Naive B cell (primary cell): ENCODE measurements around the gene MEMO1. TPM values are rescaled to one million over a fixed set of nuclear protein-coding genes. Genes with fewer than 3 reads are reported as not detected.

Source experiments
- ATAC-seq, 2 donors: fragments of 150-1000 bp; cut with Tn5 transposase; 2 replicates each; pipeline ENCODE4 v1.10.0; 2021; ENCODE audit warnings: low read depth in 2 of 2, mild to moderate bottlenecking in 2 of 2, moderate library complexity in 2 of 2
- DNase-seq: peaks from one replicate; pipeline ENCODE4 v3.0.0; 2022
- H3K27ac Mint-ChIP-seq, 6 donors: one replicate each; pipeline ENCODE4 v1.8.0; 2020 to 2022; ENCODE audit warnings: mild to moderate bottlenecking in 6 of 6, mixed read lengths in 6 of 6, moderate library complexity in 5 of 6, inconsistent platforms in 2 of 6
- H3K27me3 Mint-ChIP-seq, 3 donors: one replicate each; pipeline ENCODE4 v1.8.0; 2021 to 2022; ENCODE audit warnings: mixed read lengths in 3 of 3, mild to moderate bottlenecking in 1 of 3
- H3K36me3 Mint-ChIP-seq, 2 donors: one replicate each; pipeline ENCODE4 v1.8.0; 2020 to 2022; ENCODE audit warnings: mixed read lengths in 2 of 2, inconsistent platforms in 1 of 2, mild to moderate bottlenecking in 1 of 2
- H3K4me1 Mint-ChIP-seq, 3 donors: one replicate each; pipeline ENCODE4 v1.8.0; 2020 to 2022; ENCODE audit warnings: mixed read lengths in 3 of 3, inconsistent platforms in 1 of 3, mild to moderate bottlenecking in 1 of 3, moderate library complexity in 1 of 3
- H3K4me3 Mint-ChIP-seq, 8 donors: one replicate each; pipeline ENCODE4 v1.8.0; 2020 to 2022; ENCODE audit warnings: mild to moderate bottlenecking in 8 of 8, mixed read lengths in 8 of 8, moderate library complexity in 8 of 8, inconsistent platforms in 2 of 8
- H3K9me3 Mint-ChIP-seq, 7 donors: one replicate each; pipeline ENCODE4 v1.8.0; 2020 to 2022; ENCODE audit warnings: mixed read lengths in 7 of 7, mild to moderate bottlenecking in 5 of 7, inconsistent platforms in 2 of 7, moderate library complexity in 1 of 7
- polyA plus RNA-seq, 6 donors: library from polyadenylated mRNA; unstranded; fragments of 300-500 nt; fragmentation: Illumina TruSeq; gene quantifications; one replicate each; pipeline ENCODE4 v1.2.3, GENCODE V29; 2021; ENCODE audit warnings: low read depth in 6 of 6

Gene MEMO1
- polyA plus RNA-seq, 6 donors from 2014 or later = 45.8 to 85.6 (median 53.1) TPM

DNA sequence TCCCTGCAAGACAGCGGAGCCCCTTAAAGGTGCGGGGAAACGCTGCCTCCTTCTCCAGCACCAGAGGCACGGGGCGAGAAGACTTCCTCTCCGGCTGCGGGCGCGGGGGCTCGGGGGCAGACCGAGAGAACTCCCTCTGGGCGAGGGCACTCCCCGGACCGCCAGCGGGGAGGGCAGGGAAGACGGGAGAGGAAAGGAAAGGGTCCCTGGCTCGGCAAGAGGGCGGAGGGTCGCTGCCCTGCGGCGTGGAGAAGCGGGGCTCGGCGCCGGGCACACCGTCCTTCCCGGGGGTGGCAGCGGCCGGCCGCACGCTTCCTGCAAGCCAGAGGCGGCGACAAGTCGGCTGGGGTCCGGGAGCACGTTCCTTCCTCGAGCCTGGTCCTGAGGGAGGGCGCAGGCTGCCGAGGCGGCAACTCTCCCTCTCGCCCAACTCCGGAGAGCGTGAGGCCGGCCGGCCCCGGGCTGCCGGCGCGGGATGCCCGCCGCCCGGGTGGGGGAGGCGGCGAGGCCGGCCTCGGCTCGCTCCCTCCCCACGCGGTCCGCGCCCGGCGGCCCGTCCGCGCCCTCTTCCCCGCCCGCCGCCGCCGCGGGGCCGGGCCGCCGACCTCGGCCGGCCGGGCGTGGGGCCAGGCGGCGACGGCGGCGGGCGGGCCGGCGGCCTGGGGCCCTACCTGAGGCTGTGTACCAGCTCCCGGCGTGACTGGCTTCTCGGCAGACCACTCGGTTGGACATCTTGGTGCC, 1.1 kb downstream of the MEMO1 start:
- Mint-ChIP-seq H3K27ac (peak overlapping the region; percentile 68 to 96 (median 94)), H3K27me3 (no peaks in the 10 kb centered on the region), H3K4me1 (peaks cover 42 to 61% (median 58%) of the 10 kb centered on the region in 3 donors), H3K9me3 (no peaks in the 10 kb centered on the region), H3K4me3 (peak overlapping the region; percentile 89 to 98 (median 93)), H3K36me3 (no peaks in the 10 kb centered on the region)
- peak; percentile 52 for DNase-seq
- ATAC-seq = peak; percentile 1 to 2

DNA sequence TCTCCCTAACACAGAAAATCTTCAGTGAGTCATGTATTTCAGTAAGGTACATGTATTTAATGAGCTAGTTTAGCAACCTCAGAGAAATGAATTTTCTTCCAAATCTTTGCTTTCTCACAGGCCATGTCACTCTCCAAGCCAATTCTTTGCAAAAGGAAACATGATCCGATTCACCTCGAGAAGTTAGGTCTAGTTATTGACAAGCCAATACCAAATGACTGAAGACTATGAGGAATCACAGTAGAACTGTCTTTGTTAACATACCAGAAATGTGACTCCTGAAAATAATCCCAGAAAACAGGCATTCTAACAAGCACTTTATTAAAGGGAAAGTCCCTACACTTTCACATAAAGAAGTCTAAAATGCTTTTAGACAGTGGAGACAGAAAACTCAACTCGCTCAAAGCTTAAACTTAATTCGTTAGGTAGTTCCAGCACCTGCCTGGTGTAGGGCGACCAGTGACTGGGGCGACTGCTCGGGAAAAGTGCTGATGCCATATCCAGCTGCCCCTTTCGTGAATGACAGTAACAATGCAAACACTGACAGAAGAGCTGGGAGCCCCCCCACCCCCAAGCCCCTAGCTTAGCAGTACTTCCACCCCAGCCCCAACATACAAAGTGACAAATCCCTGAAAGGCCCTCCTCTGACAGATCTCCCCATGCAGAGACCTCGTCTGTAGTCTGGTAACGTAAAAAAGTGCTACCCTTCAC, 1.8 kb downstream of the MEMO1 start:
- peak overlapping the region; percentile 68 to 96 (median 90) for H3K27ac Mint-ChIP-seq
- H3K4me3 Mint-ChIP-seq = peak overlapping the region; percentile 89 to 98 (median 93)
- no peaks in the 10 kb centered on the region for H3K27me3 Mint-ChIP-seq
- ATAC-seq (no peak), DNase-seq (no peak)
- peaks cover 46 to 66% (median 66%) of the 10 kb centered on the region in 3 donors for H3K4me1 Mint-ChIP-seq
- no peaks in the 10 kb centered on the region for H3K36me3 Mint-ChIP-seq
- no peaks in the 10 kb centered on the region for H3K9me3 Mint-ChIP-seq

DNA sequence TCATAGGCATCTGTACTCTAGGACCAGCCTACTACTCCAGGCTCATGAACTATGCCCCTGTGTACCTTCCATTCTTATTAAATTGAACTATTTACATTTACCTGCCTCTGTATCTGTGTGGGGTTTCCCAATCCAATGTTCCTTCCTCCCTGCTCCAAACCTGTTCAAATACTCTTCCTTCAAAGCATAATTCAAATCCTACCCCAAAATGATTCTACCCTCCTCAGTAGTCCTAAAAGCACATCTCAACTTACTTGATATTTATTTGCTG, 3.8 kb downstream of the MEMO1 start:
- H3K4me3 Mint-ChIP-seq = peak overlapping the region in 3 of 8 donors; percentile 26 to 68 (median 39)
- DNase-seq (no peak), ATAC-seq (no peak)
- peak overlapping the region in 3 of 6 donors; percentile 17 to 75 (median 26) for H3K27ac Mint-ChIP-seq
- H3K36me3 Mint-ChIP-seq = no peaks in the 10 kb centered on the region
- peaks cover 48 to 76% (median 67%) of the 10 kb centered on the region in 3 donors for H3K4me1 Mint-ChIP-seq
- H3K27me3 Mint-ChIP-seq = no peaks in the 10 kb centered on the region
- no peaks in the 10 kb centered on the region for H3K9me3 Mint-ChIP-seq

DNA sequence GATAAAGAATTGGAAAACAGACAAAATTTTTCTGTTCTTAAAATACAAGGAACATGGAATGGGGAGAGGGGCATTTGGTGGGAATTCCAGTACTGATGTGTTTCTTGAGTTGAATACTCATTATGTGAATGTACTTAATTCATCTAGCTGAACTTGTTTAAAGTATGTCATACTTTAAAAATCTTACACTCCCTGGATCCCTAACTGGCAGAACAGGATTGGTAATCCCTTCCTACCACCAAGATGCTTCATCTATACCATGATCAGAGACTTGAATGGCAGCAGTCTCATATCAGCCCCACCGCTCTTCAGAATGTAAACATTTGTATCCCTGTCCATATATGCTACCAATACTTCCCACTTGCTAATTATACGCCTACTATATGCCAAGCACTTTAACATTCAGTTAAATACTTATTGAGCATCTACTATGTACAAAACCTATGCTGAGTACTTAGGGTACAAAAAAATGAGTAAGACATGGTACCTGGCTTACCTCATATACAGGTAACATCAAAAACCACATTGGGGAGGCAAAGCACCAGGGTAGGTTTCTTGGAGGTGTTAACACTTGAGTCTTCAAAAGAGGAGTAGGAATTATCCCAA, 5.3 kb downstream of the MEMO1 start:
- no peaks in the 10 kb centered on the region for H3K27me3 Mint-ChIP-seq
- ATAC-seq (no peak), DNase-seq (no peak)
- no peaks in the 10 kb centered on the region for H3K36me3 Mint-ChIP-seq
- H3K4me3 Mint-ChIP-seq = peak overlapping the region in 3 of 8 donors; percentile 1 to 57 (median 40)
- peaks cover 48 to 69% (median 59%) of the 10 kb centered on the region in 3 donors for H3K4me1 Mint-ChIP-seq
- no peaks in the 10 kb centered on the region for H3K9me3 Mint-ChIP-seq
- H3K27ac Mint-ChIP-seq = no peak overlapping the region

DNA sequence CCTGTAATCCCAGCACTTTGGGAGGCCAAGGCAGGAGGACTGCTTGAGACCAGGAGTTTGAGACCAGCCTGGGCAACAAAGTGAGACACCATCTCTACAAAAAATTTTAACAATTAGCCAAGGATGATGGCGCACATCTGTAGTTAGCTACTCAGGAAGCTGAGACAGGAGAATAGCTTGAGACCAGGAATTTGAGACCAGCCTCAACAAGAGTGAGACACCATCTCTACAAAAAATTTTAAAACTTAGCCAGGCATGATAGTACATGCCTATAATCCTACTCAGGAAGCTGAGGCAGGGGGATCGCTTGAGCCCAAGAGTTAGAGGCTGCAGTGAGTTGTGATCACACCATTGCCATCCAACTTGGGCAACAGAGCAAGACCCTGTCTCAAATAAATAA, 7.0 kb downstream of the MEMO1 start:
- ATAC-seq (no peak), DNase-seq (no peak)
- no peak overlapping the region for H3K27ac Mint-ChIP-seq
- peaks cover 50 to 78% (median 68%) of the 10 kb centered on the region in 3 donors for H3K4me1 Mint-ChIP-seq
- H3K9me3 Mint-ChIP-seq = no peaks in the 10 kb centered on the region
- H3K4me3 Mint-ChIP-seq = peak overlapping the region in 2 of 8 donors; percentile 4 to 63
- no peaks in the 10 kb centered on the region for H3K36me3 Mint-ChIP-seq
- H3K27me3 Mint-ChIP-seq = no peaks in the 10 kb centered on the region

DNA sequence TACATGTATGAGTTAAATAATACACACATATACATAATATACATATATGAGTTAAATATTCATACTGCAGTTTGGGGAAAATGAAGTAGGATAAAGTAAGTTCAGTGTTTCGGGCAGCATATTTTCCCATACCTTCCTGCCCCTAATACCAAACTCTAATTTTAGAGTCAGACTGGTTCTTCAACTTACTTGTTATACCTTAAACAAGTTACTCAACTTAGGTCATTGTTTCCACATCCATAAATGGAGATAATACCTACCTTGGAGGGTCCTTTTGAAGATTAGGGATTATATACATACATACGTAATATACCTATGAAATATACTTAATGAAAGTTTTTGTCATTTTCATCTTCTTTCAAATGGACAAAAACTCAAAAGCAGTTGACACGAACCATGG, 8.4 kb downstream of the MEMO1 start:
- H3K27me3 Mint-ChIP-seq = no peaks in the 10 kb centered on the region
- no peaks in the 10 kb centered on the region for H3K36me3 Mint-ChIP-seq
- DNase-seq (no peak), ATAC-seq (no peak)
- H3K4me1 Mint-ChIP-seq = peaks cover 48 to 78% (median 73%) of the 10 kb centered on the region in 3 donors
- H3K4me3 Mint-ChIP-seq = no peak overlapping the region
- no peak overlapping the region for H3K27ac Mint-ChIP-seq
- H3K9me3 Mint-ChIP-seq = no peaks in the 10 kb centered on the region

DNA sequence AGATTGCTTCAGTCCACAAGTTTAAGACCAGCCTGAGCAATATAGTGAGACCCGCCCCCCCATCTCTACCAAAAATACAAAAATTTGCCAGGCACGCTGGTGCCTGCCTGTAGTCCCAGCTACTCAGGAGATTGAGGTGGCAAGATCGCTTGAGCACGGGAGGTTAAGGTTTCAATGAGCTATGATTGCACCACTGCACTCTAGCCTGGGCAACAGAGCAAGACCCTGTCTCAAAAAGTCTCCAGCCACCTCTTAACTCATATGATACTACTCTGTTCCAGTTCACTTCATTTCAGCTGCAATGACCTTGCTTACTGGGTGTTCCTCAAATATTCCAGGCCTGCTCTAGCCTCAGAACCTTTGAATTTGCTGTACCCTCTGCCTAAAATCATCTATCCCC, 11.4 kb downstream of the MEMO1 start:
- Mint-ChIP-seq H3K27ac (peak overlapping the region in 4 of 6 donors; percentile 18 to 72 (median 38)), H3K27me3 (no peaks in the 10 kb centered on the region), H3K4me3 (peak overlapping the region in 2 of 8 donors; percentile 27 to 53), H3K9me3 (peaks cover 0 to 2% (median 0%) of the 10 kb centered on the region in 7 donors), H3K36me3 (no peaks in the 10 kb centered on the region), H3K4me1 (peaks cover 47 to 75% (median 70%) of the 10 kb centered on the region in 3 donors)
- DNase-seq (no peak), ATAC-seq (peak in 1 of 2 donors; percentile 38)

DNA sequence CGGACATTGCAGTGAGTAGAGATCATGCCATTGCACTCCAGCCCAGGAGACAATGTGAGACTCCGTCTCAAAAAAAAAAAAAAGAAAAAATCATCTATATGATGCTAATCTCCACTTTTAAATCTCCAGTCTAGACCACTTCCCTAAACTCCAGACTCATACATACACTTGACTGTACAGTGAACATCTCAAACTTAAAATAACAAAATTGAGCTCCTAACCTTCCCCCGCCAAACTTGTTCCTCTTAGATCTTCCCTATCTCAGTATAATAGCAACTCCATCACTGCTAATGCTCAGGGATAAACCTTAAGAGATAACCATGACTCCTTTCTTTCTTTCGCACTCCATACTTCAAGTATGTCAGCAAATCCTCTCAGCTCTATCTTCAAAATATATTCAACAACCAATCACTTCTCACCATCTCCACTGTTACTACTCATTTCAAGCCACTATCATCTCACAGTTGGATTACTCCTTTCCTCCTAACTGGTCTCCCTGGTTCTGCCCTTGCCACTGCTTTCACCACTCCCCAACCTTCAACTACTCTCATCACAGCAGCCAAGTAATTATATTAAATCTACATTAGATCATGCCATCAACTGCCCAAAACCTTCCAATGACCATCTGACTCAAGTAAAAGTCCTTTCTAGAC, 12.0 kb downstream of the MEMO1 start:
- peak; percentile 14 for DNase-seq
- H3K27ac Mint-ChIP-seq = peak overlapping the region in 4 of 6 donors; percentile 1 to 72 (median 11)
- no peaks in the 10 kb centered on the region for H3K36me3 Mint-ChIP-seq
- H3K4me1 Mint-ChIP-seq = peaks cover 44 to 72% (median 65%) of the 10 kb centered on the region in 3 donors
- H3K9me3 Mint-ChIP-seq = peaks cover 0 to 2% (median 0%) of the 10 kb centered on the region in 7 donors
- peak overlapping the region in 3 of 8 donors; percentile 0 to 45 (median 12) for H3K4me3 Mint-ChIP-seq
- peak; percentile 63 to 75 for ATAC-seq
- no peaks in the 10 kb centered on the region for H3K27me3 Mint-ChIP-seq

DNA sequence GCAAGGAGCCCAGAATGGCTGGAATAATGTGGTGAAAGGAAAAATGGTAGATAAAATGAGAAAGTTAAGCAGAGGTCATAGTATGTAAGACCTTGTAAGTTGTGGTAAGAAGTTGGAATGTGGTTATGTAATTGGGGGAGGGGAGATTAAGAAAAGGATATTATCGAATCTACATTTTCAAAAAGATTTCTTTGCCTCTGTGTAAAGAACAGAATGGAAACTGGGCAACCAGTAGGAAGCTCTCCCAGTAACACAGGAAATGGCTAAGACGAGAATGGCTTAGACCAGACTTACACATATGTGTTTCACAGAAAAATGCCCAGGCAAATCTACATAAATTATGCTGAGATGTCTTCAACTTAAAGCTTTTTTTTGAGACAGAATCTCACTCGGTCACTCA, 13.2 kb downstream of the MEMO1 start:
- Mint-ChIP-seq H3K9me3 (peaks cover 0 to 2% (median 0%) of the 10 kb centered on the region in 7 donors), H3K4me1 (peaks cover 46 to 72% (median 66%) of the 10 kb centered on the region in 3 donors), H3K36me3 (no peaks in the 10 kb centered on the region), H3K27ac (peak overlapping the region in 4 of 6 donors; percentile 1 to 83 (median 4)), H3K27me3 (no peaks in the 10 kb centered on the region), H3K4me3 (peak overlapping the region in 1 of 8 donors; percentile 1)
- DNase-seq = no peak
- no peak for ATAC-seq

DNA sequence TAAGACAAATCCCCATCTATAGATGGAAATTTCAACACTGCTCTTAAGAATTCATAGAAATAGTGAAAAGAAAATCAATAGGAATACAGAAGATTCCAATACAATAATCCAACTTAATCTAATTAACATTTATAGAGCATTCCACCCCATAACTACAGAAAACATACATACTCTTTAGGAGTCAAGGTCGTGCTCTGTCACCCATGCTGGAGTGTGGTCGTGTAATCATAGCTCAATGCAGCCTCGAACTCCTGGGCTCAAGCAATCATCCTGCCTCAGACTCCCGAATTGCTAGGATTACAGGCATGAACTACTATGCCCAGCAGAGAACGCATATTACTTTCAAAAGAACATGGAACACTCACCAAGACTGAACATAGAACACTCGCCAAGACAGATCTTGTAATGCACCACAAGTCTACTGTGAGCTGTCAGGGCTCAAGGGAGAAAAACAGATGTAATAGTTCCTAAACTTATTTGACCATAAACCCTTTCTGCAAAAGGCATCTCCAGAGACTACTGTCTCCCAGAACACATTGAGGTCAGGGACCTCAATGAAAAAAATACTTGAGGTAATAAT, 14.1 kb downstream of the MEMO1 start:
- DNase-seq (no peak), ATAC-seq (no peak)
- Mint-ChIP-seq H3K9me3 (peaks cover 0 to 2% (median 0%) of the 10 kb centered on the region in 7 donors), H3K4me1 (peaks cover 46 to 75% (median 72%) of the 10 kb centered on the region in 3 donors), H3K4me3 (peak overlapping the region in 3 of 8 donors; percentile 1 to 23 (median 2)), H3K27ac (peak overlapping the region; percentile 0 to 83 (median 48)), H3K27me3 (no peaks in the 10 kb centered on the region), H3K36me3 (no peaks in the 10 kb centered on the region)

DNA sequence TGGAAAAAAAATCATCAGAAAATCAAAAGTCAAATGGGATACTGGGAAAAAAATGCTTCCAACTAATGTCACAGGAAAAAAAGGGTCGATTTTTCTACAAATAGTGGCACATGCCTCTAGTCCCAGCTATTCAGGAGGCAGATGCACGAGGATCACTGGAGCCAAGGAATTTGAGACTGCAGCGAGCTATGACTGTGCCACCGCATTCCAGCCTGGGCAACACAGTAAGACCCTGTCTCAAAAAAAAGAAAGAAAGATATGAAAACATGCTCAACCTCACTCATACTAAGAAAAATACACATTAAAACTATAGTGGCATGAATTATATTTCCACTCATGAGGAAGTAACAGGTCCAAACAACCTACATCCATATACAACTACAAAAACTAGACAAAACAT, 17.9 kb downstream of the MEMO1 start:
- peaks cover 0 to 2% (median 0%) of the 10 kb centered on the region in 7 donors for H3K9me3 Mint-ChIP-seq
- H3K27me3 Mint-ChIP-seq = no peaks in the 10 kb centered on the region
- ATAC-seq (no peak), DNase-seq (no peak)
- peak overlapping the region in 1 of 8 donors; percentile 7 for H3K4me3 Mint-ChIP-seq
- peak overlapping the region in 3 of 6 donors; percentile 39 to 75 (median 74) for H3K27ac Mint-ChIP-seq
- no peaks in the 10 kb centered on the region for H3K36me3 Mint-ChIP-seq
- peaks cover 39 to 71% (median 52%) of the 10 kb centered on the region in 3 donors for H3K4me1 Mint-ChIP-seq

DNA sequence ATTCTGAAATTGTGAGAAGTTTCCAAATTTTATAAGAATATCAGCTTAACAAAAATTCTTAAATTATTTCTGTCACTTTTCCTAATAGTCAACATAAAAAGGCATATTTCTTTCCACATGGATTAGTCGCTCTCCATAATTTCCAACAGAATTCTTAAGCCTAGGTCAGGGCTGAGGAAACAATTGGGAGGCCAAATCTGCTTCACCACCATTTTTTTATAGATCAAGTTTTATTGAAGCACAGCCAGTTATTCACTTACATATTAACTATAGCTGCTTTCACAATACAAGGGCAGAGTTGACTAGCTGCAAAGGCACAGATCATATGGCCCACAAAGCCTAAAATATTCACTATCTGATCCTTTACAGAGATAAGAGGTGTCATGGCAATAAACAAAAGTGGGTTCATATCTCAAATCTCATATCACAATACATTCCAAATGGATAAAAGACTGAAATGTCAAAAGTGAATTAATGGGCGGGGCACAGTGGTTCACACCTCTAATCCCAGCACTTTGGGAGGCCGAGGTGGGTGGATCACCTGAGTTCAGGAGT, 18.7 kb downstream of the MEMO1 start:
- Mint-ChIP-seq H3K27me3 (no peaks in the 10 kb centered on the region), H3K9me3 (peaks cover 0 to 2% (median 0%) of the 10 kb centered on the region in 7 donors), H3K36me3 (no peaks in the 10 kb centered on the region), H3K4me3 (no peak overlapping the region), H3K4me1 (peaks cover 36 to 69% (median 49%) of the 10 kb centered on the region in 3 donors), H3K27ac (no peak overlapping the region)
- no peak for ATAC-seq
- no peak for DNase-seq
